ENCODE measurements around the gene KIF26B. TPM values are rescaled to one million over a fixed set of nuclear protein-coding genes. Genes with fewer than 3 reads are reported as not detected.
A peak's percentile ranks its signal among the peaks of the same experiment; 100 is the strongest.

The KIF26B gene
- polyA plus RNA-seq, 2 of the 4 experiments (the other 2 are of a cell fraction): 0.01 to 0.04 TPM

GRCh38 chr1:245418077-245418476 lies 263.3 kb downstream of the KIF26B start:
- Histone ChIP-seq H3K9me3 (no peaks in the 10 kb centered on the region), H3K4me1 (no peaks in the 10 kb centered on the region), H3K27ac (no peak overlapping the region), H3K4me2 (no peak overlapping the region), H3K4me3 (no peak overlapping the region)
- WGBS (ENCODE audit: missing lambda C conversion rate): 46% methylated on average over 14 of the region's 14 CpGs
- ChIA-PET CTCF (no interaction called here), POLR2A (no interaction called here)
- no peak for FAIRE-seq
- TF ChIP-seq NPAS2 (CRISPR knock-in tag; IDR thresholded peaks at IDR 0.05; ENCODE audit: borderline replicate concordance) (no peak), FOSL2 (IDR thresholded peaks at IDR 0.05) (no peak), FOSL2 (CRISPR knock-in tag; IDR thresholded peaks at IDR 0.05) (no peak), POLR2AphosphoS2 (conservative IDR thresholded peaks at IDR 0.05; ENCODE audit: low read length) (no peak), MAX (IDR thresholded peaks at IDR 0.05) (no peak), RNF2 (IDR thresholded peaks at IDR 0.05; ENCODE audit: borderline replicate concordance, low read depth) (no peak)
- no peak for DNase-seq (ENCODE audit: low read depth in 1 of 2, low spot score in 1 of 2)
- no peak for ATAC-seq

GRCh38 chr1:245419461-245419978 lies 264.7 kb downstream of the KIF26B start:
- DNase-seq (ENCODE audit: low read depth in 1 of 2, low spot score in 1 of 2) (no peak), ATAC-seq (peak in 1 of 2 experiments; percentile 23; a peak in 3 of 6 replicates)

GRCh38 chr1:245419989-245420388 lies 265.2 kb downstream of the KIF26B start:
- no peaks in the 10 kb centered on the region for H3K4me1 ChIP-seq
- FAIRE-seq: no peak
- TF ChIP-seq RCOR1 (IDR thresholded peaks at IDR 0.05; ENCODE audit: low read depth, low read length) (no peak), PBX3 (IDR thresholded peaks at IDR 0.05) (no peak), BHLHE40 (IDR thresholded peaks at IDR 0.05; ENCODE audit: low read depth, low read length) (no peak), POLR2AphosphoS2 (conservative IDR thresholded peaks at IDR 0.05; ENCODE audit: low read length) (no peak), POLR2A (IDR thresholded peaks at IDR 0.05; ENCODE audit: low read length) (no peak), KDM1A (IDR thresholded peaks at IDR 0.05; ENCODE audit: low read depth) (no peak), RNF2 (IDR thresholded peaks at IDR 0.05; ENCODE audit: borderline replicate concordance, low read depth) (no peak), EP300 (IDR thresholded peaks at IDR 0.05) (no peak)
- 20% methylated on average over 7 of the region's 7 CpGs for WGBS (ENCODE audit: missing lambda C conversion rate)
- H3K4me3 ChIP-seq: no peak overlapping the region
- ATAC-seq: 0 out of 6 replicates have a peak, but pooled peaks of 1 of the 2 experiments have one; percentile 24
- DNase-seq (ENCODE audit: low read depth in 1 of 2, low spot score in 1 of 2): no peak
- H3K27ac ChIP-seq: no peak overlapping the region
- ChIA-PET POLR2A (no interaction called here), CTCF (no interaction called here)
- H3K9me3 ChIP-seq: no peaks in the 10 kb centered on the region
- no peak overlapping the region for H3K4me2 ChIP-seq

More at GRCh38 chr1:245419461-245419978, 264.7 kb downstream of the KIF26B start:
- Histone ChIP-seq H3K9me3 (no peaks in the 10 kb centered on the region), H3K4me2 (no peak overlapping the region), H3K27ac (no peak overlapping the region), H3K4me3 (no peak overlapping the region), H3K4me1 (no peaks in the 10 kb centered on the region)
- ChIA-PET CTCF (no interaction called here), POLR2A (no interaction called here)
- 31% methylated on average over 13 of the region's 15 CpGs for WGBS (ENCODE audit: missing lambda C conversion rate)
- TF ChIP-seq HEYL (CRISPR knock-in tag; IDR thresholded peaks at IDR 0.05): no peak
- TF ChIP-seq RCOR1 (IDR thresholded peaks at IDR 0.05; ENCODE audit: low read depth, low read length): no peak
- TF ChIP-seq HMGXB4 (CRISPR knock-in tag; IDR thresholded peaks at IDR 0.05; ENCODE audit: borderline replicate concordance): no peak
- no peak for FAIRE-seq

GRCh38 chr1:245420926-245421325 lies 266.1 kb downstream of the KIF26B start:
- H3K4me3 ChIP-seq: no peak overlapping the region
- no peaks in the 10 kb centered on the region for H3K9me3 ChIP-seq
- ChIA-PET POLR2A (no interaction called here), CTCF (no interaction called here)
- 52% methylated on average over 2 of the region's 2 CpGs for WGBS (ENCODE audit: missing lambda C conversion rate)
- no peak overlapping the region for H3K4me2 ChIP-seq
- H3K27ac ChIP-seq: no peak overlapping the region
- FAIRE-seq (no peak), ATAC-seq (no peak), DNase-seq (ENCODE audit: low read depth in 1 of 2, low spot score in 1 of 2) (no peak)
- H3K4me1 ChIP-seq: no peaks in the 10 kb centered on the region
- no peak for TF ChIP-seq BHLHE40 (IDR thresholded peaks at IDR 0.05; ENCODE audit: low read depth, low read length)
- no peak for TF ChIP-seq PBX3 (IDR thresholded peaks at IDR 0.05)

Measured in A549 (cell line).